Psoas muscle (tissue), 8 donors: ENCODE results near the gene ADAMTSL2. TPM values are rescaled to one million over a fixed set of nuclear protein-coding genes. Genes with fewer than 3 reads are reported as not detected.

ENCODE experiments used
- ATAC-seq, 4 donors: fragments of 200-7000 bp; cut with Tn5 transposase; one replicate each; pipeline ENCODE4 v1.9.1; 2020; ENCODE audit warnings: moderate library complexity in 3 of 4, mild to moderate bottlenecking in 2 of 4
- DNase-seq, 2 donors: peaks; one replicate each; pipeline ENCODE4 v3.0.0-alpha.2; 2020
- H3K27ac ChIP-seq: fragments of 200-600 bp; one replicate; pipeline ENCODE4 v1.8.0; 2022
- H3K27me3 ChIP-seq, 3 donors: fragments of 200-600 bp in 1 of 3; one replicate each; pipeline versions ENCODE4 v1.6.1 to v1.8.0; 2013 to 2022; ENCODE audit warnings: low read length in 2 of 3, mild to moderate bottlenecking in 2 of 3, moderate library complexity in 1 of 3; ENCODE audit not compliant: insufficient read depth in 3 of 3
- H3K36me3 ChIP-seq, 2 donors: fragments of 200-600 bp in 1 of 2; one replicate each; pipeline versions ENCODE4 v1.6.1 to v1.8.0; 2013 to 2022; ENCODE audit warnings: low read depth in 1 of 2, mild to moderate bottlenecking in 1 of 2, moderate library complexity in 1 of 2; ENCODE audit not compliant: insufficient read depth in 1 of 2
- H3K4me1 ChIP-seq: fragments of 200-600 bp; one replicate; pipeline ENCODE4 v1.8.0; 2022
- H3K4me3 ChIP-seq: fragments of 200-600 bp; one replicate; pipeline ENCODE4 v1.8.0; 2022; ENCODE audit warnings: mild to moderate bottlenecking
- H3K9me3 ChIP-seq: fragments of 200-600 bp; one replicate; pipeline ENCODE4 v1.8.0; 2022
- CTCF ChIP-seq: fragments of 200-600 bp; IDR thresholded peaks from one replicate; pipeline ENCODE4 v1.8.0; 2022; ENCODE audit warnings: antibody characterized with exemption
- WGBS, 3 donors: extraction: QIAGEN DNeasy Blood & Tissue Kit; methylation state at CpG; one replicate each; pipeline versions ENCODE4 v1.1.6 to v1.1.7; 2013; 5-methylcytosine and 5-hydroxymethylcytosine counted together
- intact Hi-C, 2 donors: fragments of 100-400 bp; cut with DNase I; formaldehyde crosslinking; loops; one replicate each; pipeline versions ENCODE4 v1.11.0 to v1.14.2; 2022
- polyA plus RNA-seq, 3 donors: library from polyadenylated mRNA; stranded (reverse); fragments of 200-250 nt; gene quantifications; one replicate each; pipeline ENCODE4 v1.2.3, GENCODE V29; 2013
- total RNA-seq, 4 donors: library from RNA; stranded (reverse); fragmentation: NEBNext Ultra II Directional in 2 of 4; extraction: Animal tissue kit (Norgen Biotek cat#: 25700) in 2 of 4; gene quantifications; one replicate each; pipeline versions ENCODE4 v1.2.1 to v1.2.4, GENCODE V29; 2021 to 2023
- donor health status: healthy with polysubstance abuse.
- donor health status: DM: no; HTN: no; CAD: no; lungs with moderate emphysema.
- donor health status: Bipolar disorder and iron deficiency.
- donor health status: healthy.
- donor health status: DM: yes; HTN: yes; CAD: no.
- donor health status: DM: no; HTN: no; CAD: no.
- donor health status: DM: no; HTN: no; CAD: no.
- donor health status: DM: yes; HTN: yes; CAD: no.

ADAMTSL2 gene
- total and polyA plus RNA-seq, 7 donors = 0.21 to 5.4 (median 0.71) TPM

DNA sequence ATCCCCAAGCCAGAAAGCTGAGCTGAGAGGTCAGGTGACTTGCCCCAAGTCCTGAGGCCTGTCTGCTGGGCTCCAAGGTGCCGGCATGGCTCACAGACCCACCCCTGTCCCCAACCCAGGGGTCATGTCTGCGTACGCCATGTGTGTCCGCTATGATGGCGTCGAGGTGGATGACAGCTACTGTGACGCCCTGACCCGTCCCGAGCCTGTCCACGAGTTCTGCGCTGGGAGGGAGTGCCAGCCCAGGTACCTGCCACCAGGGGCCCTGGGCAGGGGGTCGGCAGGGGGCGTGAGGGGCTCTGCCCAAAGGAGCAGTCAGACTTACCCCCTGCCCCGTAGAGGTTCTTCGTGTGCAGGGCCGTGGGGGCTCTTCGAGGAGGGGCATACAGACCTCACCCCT, 32.3 kb downstream of the ADAMTSL2 start:
- TF ChIP-seq CTCF = no peak
- DNase-seq = no peak
- 93 to 95% (median 95%) methylated on average over 17 of the region's 17 CpGs for WGBS, 3 donors

DNA sequence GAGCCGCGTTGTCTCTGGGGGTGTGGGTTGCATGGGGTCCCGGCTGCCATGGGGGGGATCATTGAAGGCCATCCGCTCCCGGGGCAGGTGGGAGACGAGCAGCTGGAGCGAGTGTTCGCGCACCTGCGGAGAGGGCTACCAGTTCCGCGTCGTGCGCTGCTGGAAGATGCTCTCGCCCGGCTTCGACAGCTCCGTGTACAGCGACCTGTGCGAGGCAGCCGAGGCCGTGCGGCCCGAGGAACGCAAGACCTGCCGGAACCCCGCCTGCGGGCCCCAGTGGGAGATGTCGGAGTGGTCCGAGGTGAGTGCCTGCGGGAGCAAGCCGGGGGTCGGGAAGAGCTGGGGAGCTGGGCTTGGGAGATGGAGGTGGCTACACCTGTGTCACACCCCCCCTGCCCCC, 33.7 kb downstream of the ADAMTSL2 start:
- ATAC-seq (no peak), DNase-seq (no peak)
- no peak overlapping the region for H3K27ac ChIP-seq
- H3K27me3 ChIP-seq = peaks cover 0 to 45% (median 6%) of the 10 kb centered on the region in 3 donors
- TF ChIP-seq CTCF = no peak
- no peaks in the 10 kb centered on the region for H3K36me3 ChIP-seq
- no peaks in the 10 kb centered on the region for H3K4me1 ChIP-seq
- 94 to 96% (median 95%) methylated on average over 30 to 33 of the region's 33 CpGs for WGBS, 3 donors
- intact Hi-C loops = no loop called here
- no peak overlapping the region for H3K4me3 ChIP-seq
- no peaks in the 10 kb centered on the region for H3K9me3 ChIP-seq

More for the DNA sequence above, 32.3 kb downstream of the ADAMTSL2 start:
- Histone ChIP-seq H3K36me3 (no peaks in the 10 kb centered on the region), H3K27ac (no peak overlapping the region), H3K9me3 (no peaks in the 10 kb centered on the region), H3K27me3 (peaks cover 0 to 35% (median 5%) of the 10 kb centered on the region in 3 donors), H3K4me1 (no peaks in the 10 kb centered on the region), H3K4me3 (no peak overlapping the region)
- intact Hi-C loops = no loop called here
- no peak for ATAC-seq

GRCh38 chr9:133569121-133569785, 34.7 kb downstream of the ADAMTSL2 start:
- Histone ChIP-seq H3K4me3 (no peak overlapping the region), H3K9me3 (no peaks in the 10 kb centered on the region), H3K27ac (no peak overlapping the region), H3K27me3 (peaks cover 0 to 54% (median 9%) of the 10 kb centered on the region in 3 donors), H3K36me3 (no peaks in the 10 kb centered on the region), H3K4me1 (no peaks in the 10 kb centered on the region)
- DNase-seq (no peak), ATAC-seq (no peak)
- TF ChIP-seq CTCF = no peak
- WGBS, 3 donors = 69 to 83% (median 81%) methylated on average over 14 of the region's 14 CpGs
- intact Hi-C loops = no loop called here

DNA sequence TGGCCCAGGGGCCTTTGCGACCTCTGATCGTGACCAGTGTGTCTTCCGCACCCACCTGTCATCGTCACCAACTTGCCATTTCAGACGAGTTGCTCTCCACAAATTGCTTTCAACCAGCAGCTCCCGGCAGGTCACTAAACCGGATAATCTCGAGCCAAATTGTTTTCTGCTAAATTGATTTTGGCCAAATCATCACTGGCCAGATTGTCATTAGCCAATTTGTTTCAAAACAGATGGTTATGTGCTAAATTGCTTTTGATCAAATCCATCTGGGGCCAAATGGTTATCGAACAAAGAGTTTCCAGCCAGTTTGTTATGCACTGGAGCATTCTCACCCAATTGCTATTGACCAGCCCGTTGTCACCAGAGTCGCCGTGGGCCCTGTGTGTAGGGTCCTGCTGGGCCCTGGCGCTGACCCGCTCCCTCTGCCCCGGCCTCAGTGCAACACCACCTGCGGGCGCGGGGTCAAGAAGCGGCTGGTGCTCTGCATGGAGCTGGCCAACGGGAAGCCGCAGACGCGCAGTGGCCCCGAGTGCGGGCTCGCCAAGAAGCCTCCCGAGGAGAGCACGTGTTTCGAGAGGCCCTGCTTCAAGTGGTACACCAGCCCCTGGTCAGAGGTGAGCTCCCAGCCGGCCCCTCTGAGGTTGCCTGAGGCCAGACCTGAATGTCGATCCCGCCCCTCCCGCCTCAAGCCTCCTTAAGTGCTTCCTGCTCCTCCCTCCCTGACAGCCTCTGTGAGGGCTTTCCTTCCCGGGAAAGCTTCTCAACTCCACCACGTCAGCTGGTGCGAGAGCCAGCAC, 35.6 kb downstream of the ADAMTSL2 start:
- Histone ChIP-seq H3K4me3 (no peak overlapping the region), H3K27me3 (peaks cover 0 to 63% (median 9%) of the 10 kb centered on the region in 3 donors), H3K36me3 (no peaks in the 10 kb centered on the region), H3K9me3 (no peaks in the 10 kb centered on the region), H3K4me1 (no peaks in the 10 kb centered on the region), H3K27ac (no peak overlapping the region)
- DNase-seq = no peak
- intact Hi-C loops = no loop called here
- TF ChIP-seq CTCF = no peak
- no peak for ATAC-seq
- WGBS, 3 donors = 64 to 82% (median 67%) methylated on average over 36 of the region's 36 CpGs
